ENCODE data around the gene CARD9.

GRCh38 chr9:136354592-136355085 is 18.8 kb downstream of the CARD9 start:
- TF ChIP-seq POLR2AphosphoS5 (IDR thresholded peaks at IDR 0.05; ENCODE audit: low read depth, low read length) = no peak
- TF ChIP-seq CTCF (IDR thresholded peaks at IDR 0.05) = no peak
- TF ChIP-seq TAF1 (IDR thresholded peaks at IDR 0.05; ENCODE audit: borderline replicate concordance, low read depth, low read length) = no peak
- TF ChIP-seq MXI1 (IDR thresholded peaks at IDR 0.05; ENCODE audit: low read depth, low read length) = no peak
- no peak for TF ChIP-seq FOSL2 (IDR thresholded peaks at IDR 0.05; ENCODE audit: borderline replicate concordance, low read depth)
- TF ChIP-seq ELF1 (IDR thresholded peaks at IDR 0.05) = no peak
- TF ChIP-seq EP300 (IDR thresholded peaks at IDR 0.05; ENCODE audit: borderline replicate concordance in 1 of 2, low read depth in 1 of 2, low read length in 1 of 2) = no peak
- TF ChIP-seq, protein P1, sequence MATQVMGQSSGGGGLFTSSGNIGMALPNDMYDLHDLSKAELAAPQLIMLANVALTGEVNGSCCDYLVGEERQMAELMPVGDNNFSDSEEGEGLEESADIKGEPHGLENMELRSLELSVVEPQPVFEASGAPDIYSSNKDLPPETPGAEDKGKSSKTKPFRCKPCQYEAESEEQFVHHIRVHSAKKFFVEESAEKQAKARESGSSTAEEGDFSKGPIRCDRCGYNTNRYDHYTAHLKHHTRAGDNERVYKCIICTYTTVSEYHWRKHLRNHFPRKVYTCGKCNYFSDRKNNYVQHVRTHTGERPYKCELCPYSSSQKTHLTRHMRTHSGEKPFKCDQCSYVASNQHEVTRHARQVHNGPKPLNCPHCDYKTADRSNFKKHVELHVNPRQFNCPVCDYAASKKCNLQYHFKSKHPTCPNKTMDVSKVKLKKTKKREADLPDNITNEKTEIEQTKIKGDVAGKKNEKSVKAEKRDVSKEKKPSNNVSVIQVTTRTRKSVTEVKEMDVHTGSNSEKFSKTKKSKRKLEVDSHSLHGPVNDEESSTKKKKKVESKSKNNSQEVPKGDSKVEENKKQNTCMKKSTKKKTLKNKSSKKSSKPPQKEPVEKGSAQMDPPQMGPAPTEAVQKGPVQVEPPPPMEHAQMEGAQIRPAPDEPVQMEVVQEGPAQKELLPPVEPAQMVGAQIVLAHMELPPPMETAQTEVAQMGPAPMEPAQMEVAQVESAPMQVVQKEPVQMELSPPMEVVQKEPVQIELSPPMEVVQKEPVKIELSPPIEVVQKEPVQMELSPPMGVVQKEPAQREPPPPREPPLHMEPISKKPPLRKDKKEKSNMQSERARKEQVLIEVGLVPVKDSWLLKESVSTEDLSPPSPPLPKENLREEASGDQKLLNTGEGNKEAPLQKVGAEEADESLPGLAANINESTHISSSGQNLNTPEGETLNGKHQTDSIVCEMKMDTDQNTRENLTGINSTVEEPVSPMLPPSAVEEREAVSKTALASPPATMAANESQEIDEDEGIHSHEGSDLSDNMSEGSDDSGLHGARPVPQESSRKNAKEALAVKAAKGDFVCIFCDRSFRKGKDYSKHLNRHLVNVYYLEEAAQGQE (IDR thresholded peaks at IDR 0.05; ENCODE audit: low read depth, low read length) = no peak

All from SK-N-SH (cell line).